KMS-11 (cell line): Measurements from ENCODE around the gene CCDC88A.
"Not testable (repeated sequence)": the region's sequence is repeated elsewhere in the genome, so short reads cannot be mapped to it uniquely, and the experiment has no call there.

Experiments
- H2AFZ ChIP-seq: fragments of 200-600 bp; sonication (generic); 2 replicates; pipeline ENCODE4 v1.6.1; 2016; ENCODE audit warnings: antibody characterized with exemption, mixed run types, low read depth
- H3K27ac ChIP-seq: fragments of 200-600 bp; sonication (generic); 2 replicates; pipeline ENCODE4 v1.6.1; 2016; ENCODE audit warnings: mild to moderate bottlenecking, mixed run types
- H3K27me3 ChIP-seq: fragments of 200-600 bp; sonication (generic); 2 replicates; pipeline ENCODE4 v1.6.1; 2017; ENCODE audit warnings: mild to moderate bottlenecking, low read depth, mixed run types, moderate library complexity; ENCODE audit not compliant: insufficient read depth
- H3K36me3 ChIP-seq: fragments of 200-600 bp; sonication (generic); 2 replicates; pipeline ENCODE4 v1.6.1; 2017; ENCODE audit warnings: mild to moderate bottlenecking, mixed run types; ENCODE audit not compliant: insufficient read depth
- H3K4me1 ChIP-seq: fragments of 200-600 bp; sonication (generic); 2 replicates; pipeline ENCODE4 v1.6.1; 2016; ENCODE audit warnings: mild to moderate bottlenecking, low read depth, mixed run types; ENCODE audit not compliant: poor library complexity, severe bottlenecking
- H3K4me2 ChIP-seq: fragments of 200-600 bp; sonication (generic); 2 replicates; pipeline ENCODE4 v1.7.0; 2016; ENCODE audit warnings: mild to moderate bottlenecking, mixed run types
- H3K4me3 ChIP-seq: fragments of 200-600 bp; sonication (generic); IDR thresholded peaks from 2 replicates; pipeline ENCODE4 v1.6.1; 2017; ENCODE audit warnings: low read depth, low read length, mixed read lengths; ENCODE audit not compliant: insufficient read depth
- H3K79me2 ChIP-seq: fragments of 200-600 bp; sonication (generic); 2 replicates; pipeline ENCODE4 v1.6.1; 2016; ENCODE audit warnings: low read depth, mixed run types; ENCODE audit not compliant: insufficient read depth
- H3K9ac ChIP-seq: fragments of 200-600 bp; sonication (generic); 2 replicates; pipeline ENCODE4 v1.6.1; 2016; ENCODE audit warnings: mild to moderate bottlenecking, mixed run types
- H4K20me1 ChIP-seq: fragments of 200-600 bp; sonication (generic); 2 replicates; pipeline ENCODE4 v1.6.1; 2016; ENCODE audit warnings: mild to moderate bottlenecking, mixed run types; ENCODE audit not compliant: insufficient read depth
- CTCF ChIP-seq: fragments of 200-600 bp; sonication (generic); conservative IDR thresholded peaks from 2 replicates; pipeline ENCODE4 v1.6.1; 2017; ENCODE audit warnings: low read depth, mild to moderate bottlenecking, antibody characterized with exemption, low read length, moderate library complexity, mixed read lengths

CCDC88A gene

GRCh38 chr2:55451699-55452098 is 32.0 kb upstream of the CCDC88A start:
- H3K9ac ChIP-seq, result no peak overlapping the region
- no peaks in the 10 kb centered on the region for H3K79me2 ChIP-seq
- TF ChIP-seq CTCF, result no peak
- no peaks in the 10 kb centered on the region for H3K4me1 ChIP-seq
- no peaks in the 10 kb centered on the region for H3K27me3 ChIP-seq
- H3K4me2 ChIP-seq, result no peak overlapping the region
- no peaks in the 10 kb centered on the region for H3K36me3 ChIP-seq
- H3K27ac ChIP-seq, result no peak overlapping the region
- H2AFZ ChIP-seq, result no peak overlapping the region
- no peaks in the 10 kb centered on the region for H4K20me1 ChIP-seq
- H3K4me3 ChIP-seq, result no peak overlapping the region

DNA sequence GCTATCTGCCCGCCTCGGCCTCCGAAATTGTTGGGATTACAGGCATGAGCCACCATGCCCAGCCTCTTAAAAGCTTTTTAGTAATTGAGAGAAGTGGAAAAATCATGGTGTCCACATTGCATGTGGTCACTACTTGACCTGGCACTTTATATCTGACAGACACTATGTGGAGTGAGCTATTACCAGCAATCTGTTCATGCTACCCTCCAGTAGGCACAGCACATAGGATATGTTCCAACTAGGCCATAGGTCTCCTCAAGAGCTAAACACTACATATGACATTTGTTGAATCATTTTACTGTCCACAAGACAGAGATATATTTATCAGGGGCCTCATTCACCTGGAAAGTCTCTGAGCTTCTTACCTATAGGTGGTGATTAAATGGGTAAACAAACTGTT is 30.4 kb upstream of the CCDC88A start:
- H3K79me2 ChIP-seq, H3K9ac ChIP-seq, H3K36me3 ChIP-seq: not testable (repeated sequence)

GRCh38 chr2:55442045-55442760 is 22.5 kb upstream of the CCDC88A start:
- not testable (repeated sequence) for H2AFZ ChIP-seq, H3K4me2 ChIP-seq, H3K27ac ChIP-seq

More for the DNA sequence above, 30.4 kb upstream of the CCDC88A start:
- H3K4me2 ChIP-seq, H3K4me1 ChIP-seq, H3K27me3 ChIP-seq, H3K4me3 ChIP-seq, H3K27ac ChIP-seq, H4K20me1 ChIP-seq, H2AFZ ChIP-seq: not testable (repeated sequence)

DNA sequence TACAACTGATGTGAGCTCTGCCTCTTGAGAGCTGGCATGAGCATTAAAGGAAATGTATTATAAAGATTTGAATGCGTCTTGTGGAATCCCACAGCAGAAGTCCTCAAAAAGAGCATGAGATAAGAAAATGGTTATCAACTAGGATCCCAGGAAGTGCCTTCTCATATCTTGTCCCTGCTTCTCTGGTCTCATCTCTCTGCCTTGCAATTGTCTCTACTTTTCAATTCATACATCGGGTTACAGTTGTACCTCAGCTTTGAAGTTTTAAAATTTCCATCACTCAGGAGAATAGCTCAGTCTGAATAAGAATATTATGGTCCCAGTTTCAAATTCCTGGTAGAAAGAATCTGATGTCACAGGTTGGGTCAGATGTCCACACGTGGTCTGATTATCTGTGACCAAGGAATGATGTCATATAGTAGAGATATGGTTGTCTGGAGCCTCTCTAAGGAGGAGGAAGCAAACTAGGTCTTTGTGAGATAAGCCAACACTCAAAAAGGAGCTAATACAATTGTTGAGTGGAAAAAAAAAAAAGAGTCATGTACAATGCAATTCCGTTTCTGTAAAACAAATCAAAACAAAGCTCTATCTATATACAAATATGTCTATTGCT is 21.7 kb upstream of the CCDC88A start:
- H3K79me2 ChIP-seq, result no peaks in the 10 kb centered on the region
- no peak overlapping the region for H3K27ac ChIP-seq
- H3K36me3 ChIP-seq, result no peaks in the 10 kb centered on the region
- no peak for TF ChIP-seq CTCF
- no peak overlapping the region for H3K4me3 ChIP-seq
- H4K20me1 ChIP-seq, result no peaks in the 10 kb centered on the region
- H3K27me3 ChIP-seq, result no peaks in the 10 kb centered on the region
- H3K9ac ChIP-seq, result no peak overlapping the region
- no peaks in the 10 kb centered on the region for H3K4me1 ChIP-seq
- no peak overlapping the region for H3K4me2 ChIP-seq
- H2AFZ ChIP-seq, result no peak overlapping the region

More at GRCh38 chr2:55442045-55442760, 22.5 kb upstream of the CCDC88A start:
- H3K4me1 ChIP-seq, H3K4me3 ChIP-seq, H3K79me2 ChIP-seq, H3K27me3 ChIP-seq, H3K9ac ChIP-seq, H3K36me3 ChIP-seq, H4K20me1 ChIP-seq: not testable (repeated sequence)

GRCh38 chr2:55439101-55439397 is 19.4 kb upstream of the CCDC88A start:
- H3K36me3 ChIP-seq, result no peaks in the 10 kb centered on the region
- H3K4me2 ChIP-seq, result no peak overlapping the region
- H3K4me1 ChIP-seq, result no peaks in the 10 kb centered on the region
- TF ChIP-seq CTCF, result no peak
- no peaks in the 10 kb centered on the region for H3K79me2 ChIP-seq
- no peak overlapping the region for H3K4me3 ChIP-seq
- no peaks in the 10 kb centered on the region for H3K27me3 ChIP-seq
- H4K20me1 ChIP-seq, result no peaks in the 10 kb centered on the region
- no peak overlapping the region for H3K9ac ChIP-seq
- no peak overlapping the region for H3K27ac ChIP-seq
- no peak overlapping the region for H2AFZ ChIP-seq
